GM19452 (cell line): ENCODE data around the gene STXBP5.

Experiments
- ATAC-seq: cut with Tn5 transposase; IDR thresholded peaks from one replicate; pipeline ENCODE4 v1.9.1; 2021; ENCODE audit not compliant: unreplicated experiment

Gene STXBP5

GRCh38 chr6:147209762-147210449, 5.7 kb downstream of the STXBP5 start:
- no peak for ATAC-seq

- ATAC-seq: no peak
Observed at GRCh38 chr6:147211349-147211748, 7.1 kb downstream of the STXBP5 start.

- no peak for ATAC-seq
Observed at GRCh38 chr6:147211831-147212230, 7.6 kb downstream of the STXBP5 start.

GRCh38 chr6:147212622-147213021, 8.4 kb downstream of the STXBP5 start:
- ATAC-seq: no peak

GRCh38 chr6:147213772-147214171, 9.6 kb downstream of the STXBP5 start:
- ATAC-seq: no peak

GRCh38 chr6:147214248-147215227, 10.3 kb downstream of the STXBP5 start:
- ATAC-seq: no peak

- no peak for ATAC-seq
Observed at GRCh38 chr6:147216915-147217314, 12.7 kb downstream of the STXBP5 start.

GRCh38 chr6:147217840-147218404, 13.7 kb downstream of the STXBP5 start:
- ATAC-seq: no peak

GRCh38 chr6:147218797-147219196, 14.6 kb downstream of the STXBP5 start:
- no peak for ATAC-seq

GRCh38 chr6:147219463-147219862, 15.2 kb downstream of the STXBP5 start:
- ATAC-seq: no peak

GRCh38 chr6:147220345-147220744, 16.1 kb downstream of the STXBP5 start:
- ATAC-seq: no peak

GRCh38 chr6:147221739-147222138, 17.5 kb downstream of the STXBP5 start:
- no peak for ATAC-seq

- ATAC-seq: no peak
Observed at GRCh38 chr6:147222160-147222838, 18.1 kb downstream of the STXBP5 start.

GRCh38 chr6:147223736-147224135, 19.5 kb downstream of the STXBP5 start:
- no peak for ATAC-seq

- no peak for ATAC-seq
Observed at GRCh38 chr6:147226163-147226724, 22.0 kb downstream of the STXBP5 start.

GRCh38 chr6:147226877-147227276, 22.7 kb downstream of the STXBP5 start:
- no peak for ATAC-seq

- no peak for ATAC-seq
Observed at GRCh38 chr6:147227770-147228320, 23.6 kb downstream of the STXBP5 start.

GRCh38 chr6:147231589-147231988, 27.4 kb downstream of the STXBP5 start:
- ATAC-seq: no peak

GRCh38 chr6:147234685-147235084, 30.5 kb downstream of the STXBP5 start:
- no peak for ATAC-seq

- ATAC-seq: no peak
Observed at GRCh38 chr6:147238164-147238563, 33.9 kb downstream of the STXBP5 start.

GRCh38 chr6:147238906-147239305, 34.7 kb downstream of the STXBP5 start:
- no peak for ATAC-seq
